ENCODE results near the gene IGFBP2.

- TF ChIP-seq, protein P1, sequence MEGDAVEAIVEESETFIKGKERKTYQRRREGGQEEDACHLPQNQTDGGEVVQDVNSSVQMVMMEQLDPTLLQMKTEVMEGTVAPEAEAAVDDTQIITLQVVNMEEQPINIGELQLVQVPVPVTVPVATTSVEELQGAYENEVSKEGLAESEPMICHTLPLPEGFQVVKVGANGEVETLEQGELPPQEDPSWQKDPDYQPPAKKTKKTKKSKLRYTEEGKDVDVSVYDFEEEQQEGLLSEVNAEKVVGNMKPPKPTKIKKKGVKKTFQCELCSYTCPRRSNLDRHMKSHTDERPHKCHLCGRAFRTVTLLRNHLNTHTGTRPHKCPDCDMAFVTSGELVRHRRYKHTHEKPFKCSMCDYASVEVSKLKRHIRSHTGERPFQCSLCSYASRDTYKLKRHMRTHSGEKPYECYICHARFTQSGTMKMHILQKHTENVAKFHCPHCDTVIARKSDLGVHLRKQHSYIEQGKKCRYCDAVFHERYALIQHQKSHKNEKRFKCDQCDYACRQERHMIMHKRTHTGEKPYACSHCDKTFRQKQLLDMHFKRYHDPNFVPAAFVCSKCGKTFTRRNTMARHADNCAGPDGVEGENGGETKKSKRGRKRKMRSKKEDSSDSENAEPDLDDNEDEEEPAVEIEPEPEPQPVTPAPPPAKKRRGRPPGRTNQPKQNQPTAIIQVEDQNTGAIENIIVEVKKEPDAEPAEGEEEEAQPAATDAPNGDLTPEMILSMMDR (IDR thresholded peaks at IDR 0.05; ENCODE audit: insufficient read depth, low read length, poor library complexity, severe bottlenecking): no peak
- TF ChIP-seq EZH2phosphoT487 (conservative IDR thresholded peaks at IDR 0.05; ENCODE audit: low read length): no peak
Observed at GRCh38 chr2:216661639-216662375, 28.6 kb downstream of the IGFBP2 start.
